Astrocyte of the spinal cord (primary cell): ENCODE results near the gene GSG1L.

ENCODE experiments used
- DNase-seq: peaks from one replicate; pipeline ENCODE4 v3.0.0; 2011; ENCODE audit warnings: low read depth, low spot score
- H3K4me3 ChIP-seq: 2 replicates; pipeline ENCODE4 v1.5.1; 2011; ENCODE audit warnings: low read depth, mild to moderate bottlenecking, low read length, moderate library complexity
- CTCF ChIP-seq: IDR thresholded peaks from 2 replicates; pipeline ENCODE4 v1.5.1; 2012; ENCODE audit warnings: low read depth, mild to moderate bottlenecking, low read length, inconsistent platforms
- in situ Hi-C: cut with HindIII; loops from 2 replicates; pipeline ENCODE4 v1.10.0; 2017; ENCODE audit warnings: low sequenced_read_pairs

Gene GSG1L

GRCh38 chr16:28067604-28068379 is 4.3 kb upstream of the GSG1L start:
- in situ Hi-C loops, result no loop called here
- no peak for TF ChIP-seq CTCF
- no peak overlapping the region for H3K4me3 ChIP-seq
- peak; percentile 75 for DNase-seq

GRCh38 chr16:28064706-28065249 is 1.3 kb upstream of the GSG1L start:
- DNase-seq, result no peak
- TF ChIP-seq CTCF, result no peak
- in situ Hi-C loops, result no loop called here
- H3K4me3 ChIP-seq, result no peak overlapping the region

GRCh38 chr16:28064150-28064549 is 636 bp upstream of the GSG1L start:
- no peak for TF ChIP-seq CTCF
- no peak for DNase-seq
- H3K4me3 ChIP-seq, result no peak overlapping the region
- in situ Hi-C loops, result no loop called here

- DNase-seq, result no peak
- no peak for TF ChIP-seq CTCF
- in situ Hi-C loops, result no loop called here
- H3K4me3 ChIP-seq, result no peak overlapping the region
Observed at GRCh38 chr16:28062847-28063521, 530 bp downstream of the GSG1L start.

GRCh38 chr16:28062261-28062846 is 1.2 kb downstream of the GSG1L start:
- in situ Hi-C loops, result no loop called here
- TF ChIP-seq CTCF, result no peak
- no peak overlapping the region for H3K4me3 ChIP-seq
- DNase-seq, result no peak

GRCh38 chr16:28061352-28062101 is 2.0 kb downstream of the GSG1L start:
- TF ChIP-seq CTCF, result no peak
- H3K4me3 ChIP-seq, result no peak overlapping the region
- DNase-seq, result no peak
- in situ Hi-C loops, result no loop called here
